Measurements from ENCODE around the gene CIRBP.

GRCh38 chr19:1267477-1268225 is 1.5 kb upstream of the CIRBP start:
- no peak for TF ChIP-seq POLR2A (conservative IDR thresholded peaks at IDR 0.05)
- TF ChIP-seq, protein P1, sequence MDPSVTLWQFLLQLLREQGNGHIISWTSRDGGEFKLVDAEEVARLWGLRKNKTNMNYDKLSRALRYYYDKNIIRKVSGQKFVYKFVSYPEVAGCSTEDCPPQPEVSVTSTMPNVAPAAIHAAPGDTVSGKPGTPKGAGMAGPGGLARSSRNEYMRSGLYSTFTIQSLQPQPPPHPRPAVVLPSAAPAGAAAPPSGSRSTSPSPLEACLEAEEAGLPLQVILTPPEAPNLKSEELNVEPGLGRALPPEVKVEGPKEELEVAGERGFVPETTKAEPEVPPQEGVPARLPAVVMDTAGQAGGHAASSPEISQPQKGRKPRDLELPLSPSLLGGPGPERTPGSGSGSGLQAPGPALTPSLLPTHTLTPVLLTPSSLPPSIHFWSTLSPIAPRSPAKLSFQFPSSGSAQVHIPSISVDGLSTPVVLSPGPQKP (CRISPR knock-in tag; IDR thresholded peaks at IDR 0.05): no peak
- no peak for TF ChIP-seq ZNF239 (CRISPR knock-in tag; IDR thresholded peaks at IDR 0.05)
- no peak for TF ChIP-seq DNMT1 (IDR thresholded peaks at IDR 0.05)

All from K562 (cell line).